GM18499 (cell line): ENCODE measurements around the gene NR1I2.

Source experiments
- ATAC-seq: cut with Tn5 transposase; IDR thresholded peaks from one replicate; pipeline ENCODE4 v1.9.1; 2021; ENCODE audit warnings: moderate number of reproducible peaks; ENCODE audit not compliant: insufficient read depth, unreplicated experiment

NR1I2 gene

DNA sequence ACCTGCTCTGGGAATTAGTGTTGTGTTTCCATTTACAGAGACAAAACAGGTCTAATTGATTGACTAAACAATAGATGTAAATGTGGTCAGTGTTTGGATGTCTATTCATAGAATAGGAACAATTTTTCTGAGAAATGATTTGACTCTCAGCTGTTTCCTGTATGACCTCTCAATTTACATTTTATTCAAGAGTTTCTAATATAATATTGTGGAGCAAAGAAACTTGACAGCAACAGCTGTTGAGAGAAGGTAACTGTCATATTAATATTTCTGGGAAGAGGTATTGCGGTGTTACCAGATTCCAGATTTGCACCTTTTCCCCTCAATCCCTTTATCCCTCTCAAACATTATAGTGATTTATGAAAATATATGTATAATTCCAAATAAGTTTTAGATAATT lies 3.7 kb upstream of the NR1I2 start:
- ATAC-seq, result no peak

DNA sequence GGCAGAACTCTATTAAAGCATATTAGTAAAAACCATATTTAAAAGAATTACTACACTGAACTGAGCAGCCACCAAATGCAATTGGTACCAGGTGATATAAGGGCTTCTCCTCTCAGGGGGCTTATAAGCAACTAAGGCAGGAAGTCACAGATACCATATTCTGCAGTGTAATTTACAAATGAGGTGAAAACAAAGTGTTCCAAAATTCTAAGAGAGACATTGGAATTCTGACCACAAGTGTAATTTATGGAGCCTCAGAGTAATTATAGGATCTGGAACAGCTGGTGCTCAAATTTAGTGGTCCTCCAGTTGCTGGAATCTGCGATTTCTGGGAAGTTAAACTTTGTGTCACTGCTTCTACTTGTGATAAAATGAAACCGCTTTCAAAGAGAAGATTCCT lies 3.1 kb upstream of the NR1I2 start:
- ATAC-seq, result no peak

GRCh38 chr3:119779731-119780383 lies 2.0 kb upstream of the NR1I2 start:
- no peak for ATAC-seq

DNA sequence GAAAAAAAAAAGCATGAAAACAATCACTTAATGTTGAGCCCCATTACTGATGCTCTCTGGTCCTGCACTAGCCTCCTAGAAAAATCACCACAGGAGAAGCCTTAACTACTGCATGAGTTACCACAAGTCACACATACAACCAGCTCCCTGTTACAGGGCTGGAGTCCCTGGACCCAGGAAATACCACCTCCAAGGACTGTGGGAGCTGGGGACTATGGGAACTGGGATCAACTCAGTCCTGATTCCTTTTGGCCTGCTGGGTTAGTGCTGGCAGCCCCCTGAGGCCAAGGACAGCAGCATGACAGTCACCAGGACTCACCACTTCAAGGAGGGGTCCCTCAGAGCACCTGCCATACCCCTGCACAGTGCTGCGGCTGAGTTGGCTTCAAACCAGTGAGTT lies 559 bp downstream of the NR1I2 start:
- no peak for ATAC-seq

- ATAC-seq, result no peak
Observed at GRCh38 chr3:119783255-119783654, 1.4 kb downstream of the NR1I2 start.

- no peak for ATAC-seq
Observed at GRCh38 chr3:119783883-119784282, 2.0 kb downstream of the NR1I2 start.

- ATAC-seq, result no peak
Observed at GRCh38 chr3:119786409-119786808, 4.5 kb downstream of the NR1I2 start.

DNA sequence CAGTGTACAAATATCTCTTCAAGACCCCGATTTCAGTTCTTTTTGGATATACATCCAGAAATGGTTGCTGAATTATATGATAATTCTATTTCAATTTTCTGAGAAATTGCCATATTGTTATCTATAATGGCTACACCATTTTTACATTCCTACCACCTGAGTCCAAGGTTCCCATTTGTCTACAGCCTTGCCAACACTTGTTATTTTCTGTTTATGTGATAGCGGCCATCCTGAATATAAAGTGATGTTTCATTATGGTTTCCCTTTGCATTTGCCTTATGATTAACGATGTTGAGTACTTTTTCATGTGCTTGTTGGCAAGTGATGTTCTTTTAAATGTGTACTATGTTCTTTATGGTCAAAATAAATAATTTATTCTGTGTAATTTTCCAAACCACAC lies 8.5 kb downstream of the NR1I2 start:
- no peak for ATAC-seq

DNA sequence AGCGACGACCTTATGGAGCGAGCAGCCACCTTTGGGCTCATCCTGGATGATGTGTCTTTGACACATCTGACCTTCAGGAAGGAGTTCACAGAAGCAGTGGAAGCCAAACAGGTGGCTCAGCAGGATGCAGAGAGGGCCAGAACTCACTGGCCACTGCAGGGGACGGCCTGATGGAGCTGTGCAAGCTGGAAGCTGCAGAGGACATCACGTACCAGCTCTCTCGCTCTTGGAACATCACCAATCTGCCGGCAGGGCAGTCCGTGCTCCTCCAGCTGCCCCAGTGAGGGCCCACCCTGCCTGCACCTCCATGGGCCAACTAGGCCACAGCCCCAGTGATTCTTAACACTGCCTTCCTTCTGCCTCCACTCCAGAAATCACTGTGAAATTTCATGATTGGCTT lies 10.4 kb downstream of the NR1I2 start:
- ATAC-seq, result no peak

DNA sequence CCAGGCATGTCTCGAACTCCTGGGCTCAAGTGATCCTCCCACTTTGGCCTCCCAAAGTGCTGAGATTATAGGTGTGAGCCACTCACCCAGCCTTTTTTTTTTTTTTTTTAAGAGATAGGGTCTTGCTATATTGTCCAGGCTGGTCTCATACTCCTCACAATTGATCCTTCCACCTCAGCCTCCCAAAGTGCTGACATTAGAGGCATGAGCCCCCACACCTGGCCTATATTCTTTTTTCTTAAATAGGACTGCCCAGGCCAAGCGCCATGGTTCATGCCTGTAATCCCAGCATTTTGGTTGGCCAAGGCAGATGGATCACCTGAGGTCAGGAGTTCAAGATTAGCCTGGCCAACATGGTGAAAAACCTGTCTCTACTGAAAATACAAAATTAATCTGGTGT lies 12.5 kb downstream of the NR1I2 start:
- ATAC-seq, result no peak

- no peak for ATAC-seq
Observed at GRCh38 chr3:119794971-119795612, 13.2 kb downstream of the NR1I2 start.

GRCh38 chr3:119795849-119796248 lies 13.9 kb downstream of the NR1I2 start:
- no peak for ATAC-seq

DNA sequence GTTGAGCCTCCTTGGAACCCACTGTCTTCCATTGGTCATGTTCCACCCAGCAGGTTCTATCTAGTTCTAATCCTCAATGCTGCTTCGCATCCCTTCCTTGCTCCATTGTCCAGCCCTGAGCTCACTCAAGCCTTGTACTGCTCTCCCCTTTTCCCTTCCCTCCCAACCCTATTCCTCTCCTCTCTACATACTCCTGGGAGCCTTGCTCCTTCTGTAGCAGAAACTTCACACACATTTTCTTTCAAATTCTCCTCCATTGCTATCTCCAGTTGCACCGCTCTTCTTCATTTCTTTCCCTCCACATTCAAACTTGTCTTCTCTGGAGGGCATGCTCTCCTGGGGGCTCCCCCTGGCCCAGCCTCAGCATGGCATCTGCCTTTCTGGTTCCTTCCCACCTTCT lies 14.5 kb downstream of the NR1I2 start:
- ATAC-seq, result no peak

GRCh38 chr3:119796785-119797184 lies 14.9 kb downstream of the NR1I2 start:
- no peak for ATAC-seq

DNA sequence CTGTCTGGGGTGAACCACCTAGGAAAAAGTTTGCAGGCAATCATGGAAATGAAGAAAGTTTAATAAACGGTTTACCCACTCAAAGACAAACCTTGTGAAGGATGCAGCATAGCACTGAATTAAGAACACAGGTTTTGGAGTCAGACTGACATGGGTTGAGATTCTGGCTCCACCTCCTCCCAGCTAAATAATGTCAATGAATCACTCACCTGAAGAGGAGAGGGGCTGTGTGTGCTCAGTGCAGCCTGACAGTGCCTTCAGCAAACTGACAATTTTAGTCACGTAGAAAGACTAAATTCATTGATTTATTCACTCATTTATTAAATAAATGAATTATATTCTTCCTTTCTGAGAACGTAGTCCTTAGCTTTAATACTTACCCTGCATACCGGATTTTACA lies 18.9 kb downstream of the NR1I2 start:
- no peak for ATAC-seq

GRCh38 chr3:119808244-119808643 lies 26.3 kb downstream of the NR1I2 start:
- ATAC-seq, result no peak

GRCh38 chr3:119808843-119809242 lies 26.9 kb downstream of the NR1I2 start:
- ATAC-seq, result no peak

- peak; percentile 16 for ATAC-seq
Observed at GRCh38 chr3:119809249-119810017, 27.5 kb downstream of the NR1I2 start.

DNA sequence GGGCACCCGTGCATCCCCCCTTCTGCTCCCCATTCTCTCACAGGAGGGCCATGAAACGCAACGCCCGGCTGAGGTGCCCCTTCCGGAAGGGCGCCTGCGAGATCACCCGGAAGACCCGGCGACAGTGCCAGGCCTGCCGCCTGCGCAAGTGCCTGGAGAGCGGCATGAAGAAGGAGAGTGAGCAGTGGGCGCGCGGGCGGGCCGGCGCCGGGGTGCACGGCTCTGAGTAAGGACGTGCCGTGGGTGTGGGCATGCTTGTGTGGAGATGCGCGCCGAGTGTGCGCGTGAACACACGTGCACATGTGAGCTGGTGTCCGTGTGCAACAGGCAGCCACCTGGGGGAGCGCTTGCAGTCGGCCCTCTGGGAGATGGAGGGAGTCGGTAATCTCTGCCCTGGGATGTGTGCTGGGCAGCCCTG lies 28.1 kb downstream of the NR1I2 start:
- ATAC-seq, result peak; percentile 47

DNA sequence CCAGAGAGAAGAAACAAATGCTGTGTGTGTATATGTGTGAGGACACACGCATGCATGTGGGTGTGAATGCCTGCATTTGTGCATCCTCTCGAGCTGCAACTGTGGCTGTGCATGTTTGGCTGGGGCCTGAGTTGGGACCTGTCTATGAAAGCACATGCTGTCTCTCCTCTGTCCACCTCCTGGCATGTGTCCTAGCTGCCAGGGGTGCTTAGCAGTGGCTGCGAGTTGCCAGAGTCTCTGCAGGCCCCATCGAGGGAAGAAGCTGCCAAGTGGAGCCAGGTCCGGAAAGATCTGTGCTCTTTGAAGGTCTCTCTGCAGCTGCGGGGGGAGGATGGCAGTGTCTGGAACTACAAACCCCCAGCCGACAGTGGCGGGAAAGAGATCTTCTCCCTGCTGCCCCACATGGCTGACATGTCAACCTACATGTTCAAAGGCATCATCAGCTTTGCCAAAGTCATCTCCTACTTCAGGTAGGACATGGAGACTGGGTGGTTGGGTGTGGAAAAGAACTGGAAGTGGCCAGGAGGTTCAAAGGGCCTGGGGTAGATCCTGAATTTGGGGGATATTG lies 30.7 kb downstream of the NR1I2 start:
- no peak for ATAC-seq

DNA sequence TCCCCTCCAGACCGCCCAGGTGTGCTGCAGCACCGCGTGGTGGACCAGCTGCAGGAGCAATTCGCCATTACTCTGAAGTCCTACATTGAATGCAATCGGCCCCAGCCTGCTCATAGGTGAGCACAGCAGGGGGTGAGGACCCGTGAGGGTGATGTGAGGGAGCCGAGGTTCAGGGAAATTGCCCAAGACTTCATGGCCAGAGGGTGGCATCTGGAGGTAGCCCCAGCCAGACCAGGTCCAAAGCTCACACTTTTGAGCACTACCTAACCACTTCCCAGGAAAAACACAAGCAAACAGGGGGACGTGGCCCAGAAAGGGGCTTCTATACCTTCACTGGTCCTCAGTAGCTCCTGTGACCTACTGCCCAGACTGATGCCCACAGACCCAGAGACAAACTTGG lies 33.8 kb downstream of the NR1I2 start:
- ATAC-seq, result no peak
